HepG2 (cell line): ENCODE measurements around the gene NACC2. TPM values are rescaled to one million over a fixed set of nuclear protein-coding genes. Genes with fewer than 3 reads are reported as not detected.
A peak's percentile ranks its signal among the peaks of the same experiment; 100 is the strongest.

Experiments
- ARNT2 ChIP-seq: sonication (generic); formaldehyde crosslinking; IDR thresholded peaks from 2 replicates; pipeline ENCODE4 v1.8.0; 2022; ENCODE audit warnings: mild to moderate bottlenecking, low read depth, missing genetic modification reagents, moderate library complexity
- CBFB ChIP-seq: sonication (generic); formaldehyde crosslinking; IDR thresholded peaks from 2 replicates; pipeline ENCODE4 v1.4.0; 2020; ENCODE audit warnings: missing genetic modification reagents
- ISL2 ChIP-seq: sonication (generic); formaldehyde crosslinking; IDR thresholded peaks from 2 replicates; pipeline ENCODE4 v1.5.0; 2020; ENCODE audit warnings: missing genetic modification reagents
- LCORL ChIP-seq, 2 experiments: fragments of 450-650 bp in 1 of 2; sonication (generic) in 1 of 2; formaldehyde crosslinking in 1 of 2; IDR thresholded peaks; 2 replicates each; pipeline versions ENCODE4 v1.5.0 to v1.6.1; 2017 to 2020; ENCODE audit warnings: antibody characterized with exemption in 1 of 2, missing genetic modification reagents in 1 of 2
- MTA3 ChIP-seq: sonication (generic); formaldehyde crosslinking; IDR thresholded peaks from 2 replicates; pipeline ENCODE4 v1.4.0; 2020; ENCODE audit warnings: missing genetic modification reagents
- MYNN ChIP-seq: sonication (generic); formaldehyde crosslinking; IDR thresholded peaks from 2 replicates; pipeline ENCODE4 v1.4.0; 2020; ENCODE audit warnings: mild to moderate bottlenecking, low read depth, missing genetic modification reagents
- NFYB ChIP-seq: sonication (generic); formaldehyde crosslinking; IDR thresholded peaks from 2 replicates; pipeline ENCODE4 v1.4.0; 2020; ENCODE audit warnings: missing genetic modification reagents
- PAX8 ChIP-seq: sonication (generic); formaldehyde crosslinking; IDR thresholded peaks from 2 replicates; pipeline ENCODE4 v1.8.0; 2022; ENCODE audit warnings: mild to moderate bottlenecking, missing genetic modification reagents, borderline replicate concordance
- SRY ChIP-seq: sonication (generic); formaldehyde crosslinking; IDR thresholded peaks from 2 replicates; pipeline ENCODE4 v1.8.0; 2022; ENCODE audit warnings: mild to moderate bottlenecking, missing genetic modification reagents
- TP53 ChIP-seq: sonication (generic); formaldehyde crosslinking; conservative IDR thresholded peaks from 2 replicates; pipeline ENCODE4 v1.4.0; 2020; ENCODE audit warnings: missing genetic modification reagents
- ZBTB20 ChIP-seq: sonication (generic); formaldehyde crosslinking; IDR thresholded peaks from 2 replicates; pipeline ENCODE4 v1.8.1; 2023; ENCODE audit warnings: missing genetic modification reagents, low read depth, mild to moderate bottlenecking, borderline replicate concordance
- ZNF205 ChIP-seq: IDR thresholded peaks from 2 replicates; pipeline ENCODE4 v1.6.1; 2018; ENCODE audit warnings: missing biosample characterization, missing genetic modification reagents
- ZNF225 ChIP-seq: sonication (generic); formaldehyde crosslinking; IDR thresholded peaks from 2 replicates; pipeline ENCODE4 v1.4.0; 2020; ENCODE audit warnings: mild to moderate bottlenecking, missing genetic modification reagents
- ZNF230 ChIP-seq: sonication (generic); formaldehyde crosslinking; IDR thresholded peaks from 2 replicates; pipeline ENCODE4 v1.4.0; 2020; ENCODE audit warnings: mild to moderate bottlenecking, missing genetic modification reagents
- ZNF460 ChIP-seq: sonication (generic); formaldehyde crosslinking; IDR thresholded peaks from 2 replicates; pipeline ENCODE4 v1.5.1; 2020; ENCODE audit warnings: missing genetic modification reagents, mild to moderate bottlenecking, borderline replicate concordance
- ZNF468 ChIP-seq: sonication (generic); formaldehyde crosslinking; IDR thresholded peaks from 2 replicates; pipeline ENCODE4 v1.8.0; 2022; ENCODE audit warnings: mild to moderate bottlenecking, moderate library complexity, missing genetic modification reagents
- ZNF558 ChIP-seq: sonication (generic); formaldehyde crosslinking; IDR thresholded peaks from 2 replicates; pipeline ENCODE4 v1.9.0; 2022; ENCODE audit warnings: mild to moderate bottlenecking, missing genetic modification reagents, borderline replicate concordance
- ZNF614 ChIP-seq: IDR thresholded peaks from 2 replicates; pipeline ENCODE4 v1.6.1; 2018; ENCODE audit warnings: missing biosample characterization, missing genetic modification reagents, inconsistent platforms, borderline replicate concordance
- ZSCAN12 ChIP-seq: sonication (generic); formaldehyde crosslinking; IDR thresholded peaks from 2 replicates; pipeline ENCODE4 v1.9.0; 2021; ENCODE audit warnings: mild to moderate bottlenecking, missing genetic modification reagents
- ZSCAN25 ChIP-seq: sonication (generic); formaldehyde crosslinking; IDR thresholded peaks from 2 replicates; pipeline ENCODE4 v1.8.0; 2022; ENCODE audit warnings: mild to moderate bottlenecking, missing genetic modification reagents
- ZZZ3 ChIP-seq: sonication (generic); formaldehyde crosslinking; IDR thresholded peaks from 2 replicates; pipeline ENCODE4 v1.4.0; 2020; ENCODE audit warnings: missing genetic modification reagents, mild to moderate bottlenecking, borderline replicate concordance
- polyA plus RNA-seq, 8 experiments: library from polyadenylated mRNA; depleted of rRNA in 3 of 8; stranded (reverse) in 7 of 8; unstranded in 1 of 8; fragments of >200 nt; fragmentation: Illumina TruSeq in 4 of 8; extraction: Trizol in 4 of 8; gene quantifications; 2 replicates each; pipeline versions ENCODE4 v1.2.1 to v1.2.3, GENCODE V29; 2011 to 2016; ENCODE audit warnings: low read depth in 4 of 8, missing spikeins in 1 of 8, mixed read lengths in 1 of 8; ENCODE audit not compliant: insufficient read depth in 1 of 8
- total RNA-seq, 5 experiments: library from RNA; depleted of rRNA; stranded (reverse); fragments of >200 nt; fragmentation: Illumina TruSeq; extraction: Trizol; gene quantifications; 2 replicates each; pipeline ENCODE4 v1.2.3, GENCODE V29; 2016; ENCODE audit warnings: low read depth in 1 of 5
- TF ChIP-seq, protein P1 (sequence below): sonication (generic); formaldehyde crosslinking; IDR thresholded peaks from 2 replicates; pipeline ENCODE4 v1.5.0; 2020; ENCODE audit warnings: missing genetic modification reagents
- TF ChIP-seq, protein P2 (sequence below): sonication (generic); formaldehyde crosslinking; conservative IDR thresholded peaks from 2 replicates; pipeline ENCODE4 v1.8.0; 2022; ENCODE audit warnings: missing genetic modification reagents

Gene NACC2
- total and polyA plus RNA-seq, 2 of the 13 experiments (the other 11 are each of a cell fraction or from before 2014, with no cell fraction given) = 5.9 to 12.3 TPM

DNA sequence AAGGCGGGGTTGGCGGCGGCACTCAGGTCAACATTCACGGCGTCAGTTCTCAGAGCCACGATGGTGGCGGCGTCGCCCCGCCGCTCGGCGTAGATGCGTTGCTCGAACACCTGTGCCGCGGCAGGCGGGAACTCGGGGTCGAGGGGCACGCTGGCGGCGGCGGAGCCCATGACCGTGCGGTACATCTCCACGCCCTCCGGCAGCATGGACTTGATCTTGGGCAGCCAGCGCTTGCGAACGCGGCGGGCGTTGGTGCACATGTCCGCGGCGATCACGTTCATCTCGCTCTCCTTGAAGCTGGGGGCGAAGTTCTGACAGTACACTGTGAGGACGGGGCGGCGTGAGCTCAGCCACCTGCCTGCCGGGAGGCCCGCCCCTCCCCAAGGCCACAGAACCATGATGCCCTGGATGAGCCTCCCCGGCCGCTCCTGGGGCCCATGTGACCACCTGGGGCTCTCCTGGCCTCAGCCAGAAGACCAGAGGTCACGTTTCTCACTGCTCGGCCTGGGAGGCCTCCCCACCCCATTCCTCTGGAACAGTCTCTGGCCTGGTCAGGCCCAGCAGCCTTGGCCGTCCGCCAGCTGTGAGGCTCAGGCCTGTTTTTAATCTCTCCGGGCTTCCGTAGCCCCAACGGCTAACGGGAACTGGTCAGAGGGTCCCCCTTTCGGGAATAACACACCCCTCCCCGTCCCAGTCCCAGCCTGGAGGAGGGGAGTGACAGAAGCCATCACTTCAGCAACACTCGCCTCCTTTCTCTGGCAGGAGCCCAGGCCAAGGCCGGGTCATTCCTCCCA lies 83.2 kb downstream of the NACC2 start (continued):
- TF ChIP-seq ZNF225 (CRISPR knock-in tag) (peak; percentile 88; the same call in 1 of the 2 replicates), ZSCAN12 (CRISPR knock-in tag) (peak; percentile 87), ISL2 (peak; percentile 82), ZNF468 (CRISPR knock-in tag) (0 out of 2 replicates have a peak, but pooled peaks have one; percentile 44), MYNN (CRISPR knock-in tag) (no peak), ZNF205 (CRISPR knock-in tag) (peak; percentile 80), ZNF614 (peak; percentile 94), SRY (CRISPR knock-in tag) (no peak), ZBTB20 (peak; percentile 97), ZSCAN25 (CRISPR knock-in tag) (peak; percentile 92), MTA3 (no peak), ZZZ3 (CRISPR knock-in tag) (peak; percentile 95; the same call in 1 of the 2 replicates), CBFB (CRISPR knock-in tag) (peak; percentile 90), NFYB (peak; percentile 51), ZNF460 (peak; percentile 57; the same call in 1 of the 2 replicates), ZNF558 (peak; percentile 72; the same call in 1 of the 2 replicates), ZNF230 (CRISPR knock-in tag) (peak; percentile 91; the same call in 1 of the 2 replicates), TP53 (CRISPR knock-in tag) (0 out of 2 replicates have a peak, but pooled peaks have one; percentile 22), PAX8 (CRISPR knock-in tag) (peak; percentile 94; the same call in 1 of the 2 replicates), LCORL (IDR thresholded peaks at IDR 0.05) (0 out of 2 replicates have a peak, but pooled peaks have one; percentile 61), LCORL (CRISPR knock-in tag; IDR thresholded peaks at IDR 0.05) (peak; percentile 99), ARNT2 (CRISPR knock-in tag) (peak; percentile 84)
- TF ChIP-seq, protein P1, sequence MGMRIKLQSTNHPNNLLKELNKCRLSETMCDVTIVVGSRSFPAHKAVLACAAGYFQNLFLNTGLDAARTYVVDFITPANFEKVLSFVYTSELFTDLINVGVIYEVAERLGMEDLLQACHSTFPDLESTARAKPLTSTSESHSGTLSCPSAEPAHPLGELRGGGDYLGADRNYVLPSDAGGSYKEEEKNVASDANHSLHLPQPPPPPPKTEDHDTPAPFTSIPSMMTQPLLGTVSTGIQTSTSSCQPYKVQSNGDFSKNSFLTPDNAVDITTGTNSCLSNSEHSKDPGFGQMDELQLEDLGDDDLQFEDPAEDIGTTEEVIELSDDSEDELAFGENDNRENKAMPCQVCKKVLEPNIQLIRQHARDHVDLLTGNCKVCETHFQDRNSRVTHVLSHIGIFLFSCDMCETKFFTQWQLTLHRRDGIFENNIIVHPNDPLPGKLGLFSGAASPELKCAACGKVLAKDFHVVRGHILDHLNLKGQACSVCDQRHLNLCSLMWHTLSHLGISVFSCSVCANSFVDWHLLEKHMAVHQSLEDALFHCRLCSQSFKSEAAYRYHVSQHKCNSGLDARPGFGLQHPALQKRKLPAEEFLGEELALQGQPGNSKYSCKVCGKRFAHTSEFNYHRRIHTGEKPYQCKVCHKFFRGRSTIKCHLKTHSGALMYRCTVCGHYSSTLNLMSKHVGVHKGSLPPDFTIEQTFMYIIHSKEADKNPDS (CRISPR knock-in tag) = no peak; the same call in 1 of the 2 replicates
- TF ChIP-seq, protein P2, sequence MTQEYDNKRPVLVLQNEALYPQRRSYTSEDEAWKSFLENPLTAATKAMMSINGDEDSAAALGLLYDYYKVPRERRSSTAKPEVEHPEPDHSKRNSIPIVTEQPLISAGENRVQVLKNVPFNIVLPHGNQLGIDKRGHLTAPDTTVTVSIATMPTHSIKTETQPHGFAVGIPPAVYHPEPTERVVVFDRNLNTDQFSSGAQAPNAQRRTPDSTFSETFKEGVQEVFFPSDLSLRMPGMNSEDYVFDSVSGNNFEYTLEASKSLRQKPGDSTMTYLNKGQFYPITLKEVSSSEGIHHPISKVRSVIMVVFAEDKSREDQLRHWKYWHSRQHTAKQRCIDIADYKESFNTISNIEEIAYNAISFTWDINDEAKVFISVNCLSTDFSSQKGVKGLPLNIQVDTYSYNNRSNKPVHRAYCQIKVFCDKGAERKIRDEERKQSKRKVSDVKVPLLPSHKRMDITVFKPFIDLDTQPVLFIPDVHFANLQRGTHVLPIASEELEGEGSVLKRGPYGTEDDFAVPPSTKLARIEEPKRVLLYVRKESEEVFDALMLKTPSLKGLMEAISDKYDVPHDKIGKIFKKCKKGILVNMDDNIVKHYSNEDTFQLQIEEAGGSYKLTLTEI (CRISPR knock-in tag) = no peak
